Right lobe of liver (tissue), 6 donors: ENCODE data around the gene VAPB. TPM values are rescaled to one million over a fixed set of nuclear protein-coding genes. Genes with fewer than 3 reads are reported as not detected.

Experiments used
- ATAC-seq, 4 donors: fragments of 200-7000 bp; cut with Tn5 transposase; one replicate each; pipeline ENCODE4 v1.9.1; 2020; ENCODE audit warnings: mild to moderate bottlenecking in 4 of 4, moderate library complexity in 4 of 4
- DNase-seq, 3 donors: peaks; one replicate each; pipeline ENCODE4 v3.0.0-alpha.2; 2020
- H3K27ac ChIP-seq, 3 donors: fragments of 200-600 bp; one replicate each; pipeline ENCODE4 v1.8.0; 2022
- H3K27me3 ChIP-seq, 2 donors: fragments of 200-600 bp; one replicate each; pipeline ENCODE4 v1.8.0; 2022
- H3K36me3 ChIP-seq, 4 donors: fragments of 200-600 bp; sonication (generic) in 1 of 4; one replicate each; pipeline versions ENCODE4 v1.5.1 to v1.8.0; 2017 to 2022; ENCODE audit warnings: control low read depth in 1 of 4
- H3K4me1 ChIP-seq, 4 donors: fragments of 200-600 bp; sonication (generic) in 1 of 4; one replicate each; pipeline versions ENCODE4 v1.5.1 to v1.8.0; 2017 to 2022; ENCODE audit warnings: control low read depth in 1 of 4
- H3K4me3 ChIP-seq, 3 donors: fragments of 200-600 bp; one replicate each; pipeline ENCODE4 v1.8.0; 2022
- H3K9me3 ChIP-seq, 4 donors: fragments of 200-600 bp; sonication (generic) in 1 of 4; one replicate each; pipeline versions ENCODE4 v1.5.1 to v1.8.0; 2017 to 2022; ENCODE audit warnings: control low read depth in 1 of 4
- CTCF ChIP-seq, 4 donors: fragments of 200-600 bp in 3 of 4; fragments of 450-650 bp in 1 of 4; IDR thresholded peaks; one replicate each; pipeline versions ENCODE4 v1.5.1 to v1.8.0; 2016 to 2022; ENCODE audit warnings: antibody characterized with exemption in 4 of 4, mild to moderate bottlenecking in 2 of 4
- POLR2A ChIP-seq: fragments of 450-650 bp; IDR thresholded peaks from one replicate; pipeline ENCODE4 v1.6.1; 2017; ENCODE audit warnings: antibody characterized with exemption, mild to moderate bottlenecking
- WGBS: methylation state at CpG from one replicate; pipeline ENCODE4 v1.1.6; 2018; ENCODE audit warnings: low coverage, low lambda C conversion rate; ENCODE audit not compliant: insufficient coverage; ENCODE audit errors: missing lambda C conversion rate; 5-methylcytosine and 5-hydroxymethylcytosine counted together
- intact Hi-C, 2 donors: fragments of 100-400 bp; cut with DNase I; formaldehyde crosslinking; loops; one replicate each; pipeline versions ENCODE4 v1.11.2 to v1.14.1; 2022
- total RNA-seq, 6 experiments: library from RNA; depleted of rRNA in 2 of 6; stranded (reverse); fragments of >200 nt in 2 of 6; fragmentation: NEBNext Ultra II Directional in 3 of 6; extraction: Animal tissue kit (Norgen Biotek cat#: 25700) in 3 of 6; gene quantifications; one replicate each; pipeline versions ENCODE4 v1.1.0 to v1.2.4, GENCODE V29; 2016 to 2023
- donor health status: DM: no; HTN: yes; CAD: no.
- donor health status: DM: no; HTN: no; CAD: no.
- donor health status: DM: no; HTN: no; CAD: no.
- donor health status: DM: no; HTN: yes; CAD: no.
- donor health status: DM: no; HTN: yes; CAD: no.

VAPB gene
- total RNA-seq, 6 experiments from 2014 or later: 17.5 to 42.9 (median 31.4) TPM

GRCh38 chr20:58449681-58450221 lies 60.7 kb downstream of the VAPB start:
- DNase-seq (no peak), ATAC-seq (no peak)
- H3K36me3 ChIP-seq: peaks cover 0 to 15% (median 0%) of the 10 kb centered on the region in 4 donors
- TF ChIP-seq CTCF (IDR thresholded peaks at IDR 0.05) (no peak), POLR2A (no peak)
- intact Hi-C loops: loop anchor here in 1 of 2 donors (10.0 kb wide), 1 partner anchor 205 kb away; no protein-coding TSS in a partner anchor
- no peaks in the 10 kb centered on the region for H3K9me3 ChIP-seq
- 88% methylated on average over 9 of the region's 10 CpGs for WGBS
- H3K4me3 ChIP-seq: no peak overlapping the region
- no peaks in the 10 kb centered on the region for H3K4me1 ChIP-seq
- no peak overlapping the region for H3K27ac ChIP-seq
- H3K27me3 ChIP-seq: no peaks in the 10 kb centered on the region

- ATAC-seq: no peak
- WGBS: 62% methylated on average over 10 of the region's 10 CpGs
- H3K27ac ChIP-seq: no peak overlapping the region
- intact Hi-C loops: loop anchor here in 1 of 2 donors (10.0 kb wide), 1 partner anchor 205 kb away; no protein-coding TSS in a partner anchor
- DNase-seq: no peak
- no peaks in the 10 kb centered on the region for H3K27me3 ChIP-seq
- no peak overlapping the region for H3K4me3 ChIP-seq
- H3K4me1 ChIP-seq: no peaks in the 10 kb centered on the region
- peaks cover 0 to 10% (median 0%) of the 10 kb centered on the region in 4 donors for H3K36me3 ChIP-seq
- TF ChIP-seq CTCF (IDR thresholded peaks at IDR 0.05) (no peak), POLR2A (no peak)
- no peaks in the 10 kb centered on the region for H3K9me3 ChIP-seq
Observed at GRCh38 chr20:58450254-58450653, 61.2 kb downstream of the VAPB start.

GRCh38 chr20:58452667-58453255 lies 63.7 kb downstream of the VAPB start:
- ATAC-seq (no peak), DNase-seq (no peak)
- WGBS: 45% methylated on average over 4 of the region's 4 CpGs
- Histone ChIP-seq H3K4me1 (no peaks in the 10 kb centered on the region), H3K27ac (no peak overlapping the region), H3K36me3 (peaks cover 0 to 9% (median 0%) of the 10 kb centered on the region in 4 donors), H3K4me3 (no peak overlapping the region), H3K27me3 (no peaks in the 10 kb centered on the region), H3K9me3 (no peaks in the 10 kb centered on the region)
- TF ChIP-seq CTCF (IDR thresholded peaks at IDR 0.05): no peak
- no peak for TF ChIP-seq POLR2A
- intact Hi-C loops: loop anchor here in 1 of 2 donors (10.0 kb wide), 1 partner anchor 208 kb away; no protein-coding TSS in a partner anchor

- no peak for ATAC-seq
- intact Hi-C loops: loop anchor here in 1 of 2 donors (10.0 kb wide), 1 partner anchor 209 kb away; no protein-coding TSS in a partner anchor
- Histone ChIP-seq H3K27me3 (no peaks in the 10 kb centered on the region), H3K27ac (no peak overlapping the region), H3K4me1 (no peaks in the 10 kb centered on the region), H3K9me3 (no peaks in the 10 kb centered on the region), H3K4me3 (no peak overlapping the region), H3K36me3 (peaks cover 0 to 9% (median 0%) of the 10 kb centered on the region in 4 donors)
- 69% methylated on average over 2 of the region's 5 CpGs for WGBS
- no peak for TF ChIP-seq POLR2A
- no peak for DNase-seq
Observed at GRCh38 chr20:58453391-58453790, 64.4 kb downstream of the VAPB start.

- Histone ChIP-seq H3K4me1 (no peaks in the 10 kb centered on the region), H3K36me3 (no peaks in the 10 kb centered on the region), H3K4me3 (no peak overlapping the region), H3K27ac (no peak overlapping the region), H3K27me3 (no peaks in the 10 kb centered on the region), H3K9me3 (no peaks in the 10 kb centered on the region)
- TF ChIP-seq CTCF (IDR thresholded peaks at IDR 0.05) (no peak), POLR2A (no peak)
- intact Hi-C loops: loop anchor here in 1 of 2 donors (10.0 kb wide), 1 partner anchor 210 kb away; no protein-coding TSS in a partner anchor
- no peak for ATAC-seq
- DNase-seq: no peak
Observed at GRCh38 chr20:58454460-58454859, 65.4 kb downstream of the VAPB start.
